Heart left ventricle (tissue), 13 donors: ENCODE data around the gene YPEL5.

Source experiments
- POLR2A ChIP-seq, 2 donors: fragments of 450-650 bp; IDR thresholded peaks; one replicate each; pipeline ENCODE4 v1.6.1; 2017; ENCODE audit warnings: antibody characterized with exemption in 2 of 2, mild to moderate bottlenecking in 2 of 2, moderate library complexity in 2 of 2
- TF ChIP-seq, protein P1 (sequence below), 12 donors: fragments of 200-600 bp; sonication (generic) in 4 of 12; IDR thresholded peaks; one replicate each; pipeline versions ENCODE4 v1.5.0 to v1.8.0; 2018 to 2022; ENCODE audit warnings: antibody characterized with exemption in 12 of 12, mild to moderate bottlenecking in 5 of 12
- donor health status: ischemic (EF 13 %, LVEDD 7.1; RV severe dilation, severe dysfunction).
- donor health status: DM: no; HTN: yes; CAD: no.
- donor health status: DM: no; HTN: no; CAD: no.
- donor health status: ischemic (EF 25% LVEDD 6.9; RV normal size, moderate dysfunction).
- donor health status: ischemic (EF 25% LVEDD 5.7; RV mildly dilated, moderate dysfunction).
- donor health status: ischemic (EF 35%, LVEDD 5.7; RV mildly dilated, moderate dysfunction).
- donor health status: nonischemic (EF 11% LVEDD 7.7; RV severe dilation, severe dysfunction).
- donor health status: DM: yes; HTN: yes; CAD: no.
- donor health status: PGD.
- donor health status: ischemic (EF 29% LVEDD 5.4; RV normal size, mild dysfunction).
- donor health status: nonischemic (EF 23%, LVEDD 6.1; RV moderate dilation, normal function).

DNA sequence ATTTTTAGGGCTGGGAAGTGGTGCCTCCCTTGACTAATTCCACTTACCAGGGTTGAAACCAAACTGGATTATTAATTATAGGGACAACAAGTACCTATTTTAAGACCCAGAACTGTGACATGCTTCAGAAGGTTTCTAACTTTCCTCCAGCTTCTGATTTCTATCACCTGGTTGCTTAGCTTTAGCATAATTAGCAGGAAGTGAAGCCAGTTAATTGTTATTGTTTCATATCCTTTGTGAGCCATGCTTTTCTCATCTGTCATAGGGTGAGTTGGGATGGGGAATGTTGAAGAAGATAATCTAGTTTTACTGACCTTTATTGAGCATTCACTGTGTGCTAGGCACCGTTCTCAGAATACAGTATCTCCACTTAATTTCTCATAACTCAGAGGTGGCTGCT is 3.2 kb downstream of the YPEL5 start:
- TF ChIP-seq, protein P1, sequence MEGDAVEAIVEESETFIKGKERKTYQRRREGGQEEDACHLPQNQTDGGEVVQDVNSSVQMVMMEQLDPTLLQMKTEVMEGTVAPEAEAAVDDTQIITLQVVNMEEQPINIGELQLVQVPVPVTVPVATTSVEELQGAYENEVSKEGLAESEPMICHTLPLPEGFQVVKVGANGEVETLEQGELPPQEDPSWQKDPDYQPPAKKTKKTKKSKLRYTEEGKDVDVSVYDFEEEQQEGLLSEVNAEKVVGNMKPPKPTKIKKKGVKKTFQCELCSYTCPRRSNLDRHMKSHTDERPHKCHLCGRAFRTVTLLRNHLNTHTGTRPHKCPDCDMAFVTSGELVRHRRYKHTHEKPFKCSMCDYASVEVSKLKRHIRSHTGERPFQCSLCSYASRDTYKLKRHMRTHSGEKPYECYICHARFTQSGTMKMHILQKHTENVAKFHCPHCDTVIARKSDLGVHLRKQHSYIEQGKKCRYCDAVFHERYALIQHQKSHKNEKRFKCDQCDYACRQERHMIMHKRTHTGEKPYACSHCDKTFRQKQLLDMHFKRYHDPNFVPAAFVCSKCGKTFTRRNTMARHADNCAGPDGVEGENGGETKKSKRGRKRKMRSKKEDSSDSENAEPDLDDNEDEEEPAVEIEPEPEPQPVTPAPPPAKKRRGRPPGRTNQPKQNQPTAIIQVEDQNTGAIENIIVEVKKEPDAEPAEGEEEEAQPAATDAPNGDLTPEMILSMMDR (IDR thresholded peaks at IDR 0.05): no peak
- TF ChIP-seq POLR2A (IDR thresholded peaks at IDR 0.05): no peak
